SKM-1 treated with dmso at 0.1 percent for 144 hours (cell line): Measurements from ENCODE around the gene TIMM13.
"Not testable (repeated sequence)": the region's sequence is repeated elsewhere in the genome, so short reads cannot be mapped to it uniquely, and the experiment has no call there.

Experiments
- DNase-seq: peaks from one replicate; lab custom pipeline; 2025; ENCODE audit not compliant: unreplicated experiment; lab: John Stamatoyannopoulos, UW

TIMM13 gene

GRCh38 chr19:2432131-2432848 lies 4.9 kb upstream of the TIMM13 start:
- DNase-seq: no peak

- DNase-seq: no peak
Observed at GRCh38 chr19:2431318-2432055, 4.1 kb upstream of the TIMM13 start.

GRCh38 chr19:2429917-2430535 lies 2.6 kb upstream of the TIMM13 start:
- DNase-seq: no peak

DNA sequence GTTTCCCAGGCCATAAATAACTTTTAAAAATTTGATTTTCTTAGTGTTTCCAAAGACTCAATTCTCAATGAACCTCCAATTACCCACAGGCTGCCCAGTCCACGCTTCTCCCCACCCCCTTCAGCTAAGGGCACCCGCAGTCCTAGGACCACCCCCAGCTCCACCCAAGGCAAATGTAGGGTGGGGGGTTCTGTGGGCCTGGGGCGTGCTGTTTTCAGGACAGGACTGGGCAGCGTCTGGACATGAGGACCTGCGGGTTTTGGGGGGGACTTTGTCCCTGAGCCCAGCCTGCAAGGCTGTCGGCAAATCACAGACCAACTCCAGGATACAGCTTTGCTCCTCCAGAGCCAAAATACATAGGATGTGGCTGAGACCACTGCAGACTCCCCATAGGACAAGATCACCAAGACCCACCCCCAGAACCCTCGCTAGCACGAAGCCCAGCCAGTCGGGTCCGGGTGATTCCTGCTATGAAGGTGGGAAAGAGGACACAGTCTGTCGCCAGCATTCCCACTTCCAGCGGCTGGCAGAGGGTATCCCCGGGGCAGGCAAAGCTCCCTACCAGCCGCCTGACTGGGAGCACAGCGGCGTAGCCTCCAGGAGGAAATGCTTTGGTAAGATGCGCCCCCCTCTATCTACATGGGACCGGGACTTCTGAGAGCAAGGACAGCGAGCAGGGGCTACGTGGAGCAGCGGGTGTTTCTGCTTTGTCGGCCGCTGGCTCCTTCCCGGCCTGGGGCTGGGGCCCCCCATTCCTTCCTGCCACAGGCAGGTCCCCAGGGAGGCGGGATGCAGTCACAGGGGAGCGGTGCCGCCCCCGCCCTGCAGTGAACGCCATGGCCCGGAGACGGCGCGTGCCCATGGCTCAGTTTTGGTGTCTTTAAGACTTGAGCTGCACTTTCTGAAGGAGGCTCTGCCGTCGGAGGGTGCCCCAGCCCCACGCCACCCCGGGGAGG lies 1.6 kb upstream of the TIMM13 start:
- DNase-seq: no peak

- no peak for DNase-seq
Observed at GRCh38 chr19:2428321-2428690, 920 bp upstream of the TIMM13 start.

DNA sequence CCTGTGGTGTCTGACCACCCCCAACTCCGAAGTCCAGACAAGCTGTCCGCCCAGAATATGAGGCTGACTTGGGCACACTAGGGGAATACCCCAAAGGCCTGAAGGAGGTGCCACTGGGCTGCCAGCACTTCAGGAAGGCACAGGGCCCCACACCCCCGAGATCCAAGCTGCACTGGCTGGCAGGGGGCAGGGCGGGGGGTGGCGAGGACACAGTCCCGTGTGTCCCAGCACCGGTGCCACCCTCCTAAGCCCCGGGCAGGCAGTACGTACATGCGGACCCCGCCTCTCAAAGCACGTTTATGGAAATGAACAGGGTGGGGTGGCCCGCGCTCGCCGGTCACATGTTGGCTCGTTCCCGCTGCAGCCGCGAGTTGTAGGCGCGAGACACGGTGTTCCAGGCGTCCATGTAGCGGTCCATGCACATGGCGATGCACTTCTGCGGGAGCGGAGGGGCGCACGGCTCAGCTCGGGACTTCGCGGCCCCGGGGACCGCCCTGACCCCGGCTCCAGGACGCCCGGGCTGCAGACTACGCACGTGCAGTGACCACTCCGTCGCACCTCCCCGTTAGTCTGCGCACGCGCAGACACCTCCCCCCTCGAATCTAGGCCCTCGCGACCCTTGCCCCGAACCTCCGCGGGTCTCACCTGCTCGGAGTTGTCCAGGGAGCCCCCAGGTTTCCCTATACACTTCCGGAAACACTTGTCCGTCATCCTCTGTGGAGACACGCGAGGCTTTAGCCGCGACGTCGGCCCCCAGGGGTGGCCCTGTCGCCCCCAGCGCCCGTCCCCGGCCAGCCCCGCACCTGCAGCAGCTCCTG lies 566 bp downstream of the TIMM13 start:
- peak; percentile 16 for DNase-seq

DNA sequence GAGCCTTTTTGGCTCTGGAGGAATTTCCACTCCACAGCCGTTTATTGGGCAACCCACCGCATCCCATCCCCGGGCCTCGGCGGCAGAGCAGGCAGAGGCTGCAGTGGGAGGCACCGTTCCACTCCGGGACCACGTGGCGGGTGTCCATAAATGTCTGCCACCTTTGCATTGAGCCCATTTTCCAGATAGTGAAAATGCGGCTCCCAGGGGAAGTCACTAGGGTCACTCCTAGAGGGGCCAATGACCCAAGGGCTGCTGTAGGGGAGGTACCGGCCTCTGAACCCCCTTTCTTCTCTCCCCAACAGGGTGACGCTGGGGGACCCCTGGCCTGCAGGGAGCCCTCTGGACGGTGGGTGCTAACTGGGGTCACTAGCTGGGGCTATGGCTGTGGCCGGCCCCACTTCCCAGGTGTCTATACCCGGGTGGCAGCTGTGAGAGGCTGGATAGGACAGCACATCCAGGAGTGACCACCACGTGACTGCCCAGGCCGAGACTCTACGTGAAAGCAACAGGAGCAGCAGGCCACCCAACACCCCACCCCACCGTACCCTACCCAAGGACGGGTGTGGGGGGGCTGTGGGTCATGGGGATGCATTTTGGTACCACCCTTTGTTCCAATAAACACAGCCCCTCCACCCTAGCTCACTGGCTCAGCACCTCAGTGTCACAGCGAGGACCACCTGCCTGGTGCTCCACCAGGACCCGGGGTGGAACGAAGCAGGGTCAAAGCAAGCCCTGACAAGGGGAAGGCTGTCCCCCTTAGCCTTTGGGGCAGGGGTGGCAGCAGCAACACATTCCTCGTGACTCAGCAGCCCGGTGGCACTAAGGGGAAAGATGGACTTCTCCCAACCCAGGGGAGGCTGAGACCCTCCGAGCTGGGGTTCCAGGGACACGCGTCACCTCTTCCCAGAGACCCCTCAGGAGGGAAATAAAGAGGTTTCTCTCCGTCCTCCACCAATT lies 1.5 kb downstream of the TIMM13 start:
- no peak for DNase-seq

DNA sequence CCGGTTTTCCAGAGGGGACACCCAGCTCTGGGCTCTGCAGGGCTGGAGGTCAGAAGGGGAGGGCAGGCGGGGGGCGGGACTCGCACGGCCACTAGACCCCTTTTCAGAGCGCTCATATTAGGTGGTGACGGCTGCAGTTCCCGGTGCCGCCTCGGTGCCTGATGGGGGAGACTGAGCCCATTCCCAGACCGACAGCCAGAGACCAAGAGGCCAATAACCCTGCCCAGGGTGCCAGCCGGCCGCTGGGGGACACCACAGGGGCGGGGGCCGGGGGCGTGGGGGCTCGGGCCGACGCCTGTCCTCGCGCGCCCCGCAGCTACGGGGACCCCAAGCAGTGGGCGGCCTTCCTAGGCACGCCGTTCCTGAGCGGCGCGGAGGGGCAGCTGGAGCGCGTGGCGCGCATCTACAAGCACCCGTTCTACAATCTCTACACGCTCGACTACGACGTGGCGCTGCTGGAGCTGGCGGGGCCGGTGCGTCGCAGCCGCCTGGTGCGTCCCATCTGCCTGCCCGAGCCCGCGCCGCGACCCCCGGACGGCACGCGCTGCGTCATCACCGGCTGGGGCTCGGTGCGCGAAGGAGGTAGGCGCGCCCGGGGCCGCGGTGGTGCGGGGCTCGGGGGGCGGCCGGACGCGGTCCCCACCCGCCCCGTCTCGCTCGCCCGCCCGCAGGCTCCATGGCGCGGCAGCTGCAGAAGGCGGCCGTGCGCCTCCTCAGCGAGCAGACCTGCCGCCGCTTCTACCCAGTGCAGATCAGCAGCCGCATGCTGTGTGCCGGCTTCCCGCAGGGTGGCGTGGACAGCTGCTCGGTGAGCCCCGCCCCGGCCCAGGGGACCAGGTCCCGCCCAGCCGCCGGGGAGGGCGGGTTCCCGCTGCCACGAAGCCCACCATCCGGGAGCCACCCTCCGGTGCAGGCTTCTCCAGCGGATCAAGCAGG lies 2.4 kb downstream of the TIMM13 start:
- DNase-seq: no peak

GRCh38 chr19:2423915-2424685 lies 3.3 kb downstream of the TIMM13 start:
- no peak for DNase-seq

GRCh38 chr19:2423071-2423914 lies 4.1 kb downstream of the TIMM13 start:
- no peak for DNase-seq

GRCh38 chr19:2421581-2422306 lies 5.6 kb downstream of the TIMM13 start:
- no peak for DNase-seq

- no peak for DNase-seq
Observed at GRCh38 chr19:2420490-2420889, 6.9 kb downstream of the TIMM13 start.

DNA sequence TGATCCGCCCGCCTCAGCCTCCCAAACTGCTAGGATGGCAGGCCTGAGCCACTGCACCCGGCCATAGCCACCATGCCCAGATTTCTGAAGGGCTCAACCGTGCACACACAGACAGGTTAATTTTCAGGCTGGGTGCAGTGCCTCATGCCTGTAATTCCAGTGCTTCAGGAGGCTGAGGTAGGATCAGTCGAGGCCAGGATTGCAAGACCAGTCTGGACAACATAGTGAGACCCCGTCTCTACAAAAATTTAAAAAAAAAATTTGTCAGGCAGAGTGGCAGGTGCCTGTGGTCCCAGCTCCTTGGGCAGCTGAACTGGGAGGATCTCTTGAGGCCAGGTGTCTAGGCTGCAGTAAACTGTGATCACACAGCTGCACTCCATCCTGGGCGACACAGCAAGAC lies 7.6 kb downstream of the TIMM13 start:
- no peak for DNase-seq

- no peak for DNase-seq
Observed at GRCh38 chr19:2417881-2418406, 9.4 kb downstream of the TIMM13 start.

DNA sequence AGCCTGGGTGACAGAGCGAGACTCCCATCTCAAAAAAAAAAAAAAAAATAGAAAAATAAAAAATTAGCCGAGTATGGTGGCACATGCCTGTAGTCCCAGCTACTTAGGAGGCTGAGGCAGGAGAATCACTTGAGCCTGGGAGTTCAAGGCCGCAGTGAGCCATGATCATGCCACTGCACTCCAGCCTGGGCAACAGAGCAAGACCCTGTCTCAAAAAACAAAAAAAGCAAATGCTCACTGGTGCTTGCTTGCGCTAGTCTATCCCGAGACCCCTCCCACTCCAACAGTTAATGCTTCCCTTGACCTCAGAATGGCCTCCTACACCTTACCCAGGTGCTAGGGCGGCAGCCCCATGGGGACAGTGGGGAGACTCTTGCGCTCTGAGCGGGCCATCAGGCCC lies 9.9 kb downstream of the TIMM13 start:
- DNase-seq: not testable (repeated sequence)
